EL (cell line): ENCODE measurements around the gene C4BPB.

ENCODE experiments used
- DNase-seq: peaks from one replicate; pipeline ENCODE4 v3.0.0-alpha.2; 2016

The C4BPB gene

GRCh38 chr1:207060596-207060995 is 28.1 kb upstream of the C4BPB start:
- no peak for DNase-seq

GRCh38 chr1:207062058-207062457 is 26.6 kb upstream of the C4BPB start:
- DNase-seq: no peak

GRCh38 chr1:207063014-207063413 is 25.6 kb upstream of the C4BPB start:
- DNase-seq: no peak

- DNase-seq: no peak
Measured at GRCh38 chr1:207064561-207064960, 24.1 kb upstream of the C4BPB start.

GRCh38 chr1:207067185-207067584 is 21.5 kb upstream of the C4BPB start:
- no peak for DNase-seq

GRCh38 chr1:207067665-207068064 is 21.0 kb upstream of the C4BPB start:
- no peak for DNase-seq

GRCh38 chr1:207069061-207069460 is 19.6 kb upstream of the C4BPB start:
- DNase-seq: no peak

GRCh38 chr1:207069858-207070506 is 18.7 kb upstream of the C4BPB start:
- DNase-seq: no peak

GRCh38 chr1:207070811-207071210 is 17.8 kb upstream of the C4BPB start:
- no peak for DNase-seq

GRCh38 chr1:207071426-207071825 is 17.2 kb upstream of the C4BPB start:
- no peak for DNase-seq

GRCh38 chr1:207072233-207072632 is 16.4 kb upstream of the C4BPB start:
- no peak for DNase-seq

- peak; percentile 8 for DNase-seq
Measured at GRCh38 chr1:207073906-207074820, 14.5 kb upstream of the C4BPB start.

- DNase-seq: peak; percentile 10
Measured at GRCh38 chr1:207076181-207076955, 12.3 kb upstream of the C4BPB start.

GRCh38 chr1:207077012-207077411 is 11.6 kb upstream of the C4BPB start:
- no peak for DNase-seq

GRCh38 chr1:207077470-207078377 is 10.9 kb upstream of the C4BPB start:
- DNase-seq: peak; percentile 66

- DNase-seq: no peak
Measured at GRCh38 chr1:207078578-207079132, 10.0 kb upstream of the C4BPB start.

- no peak for DNase-seq
Measured at GRCh38 chr1:207079706-207080241, 8.9 kb upstream of the C4BPB start.

GRCh38 chr1:207081088-207081487 is 7.6 kb upstream of the C4BPB start:
- no peak for DNase-seq

- no peak for DNase-seq
Measured at GRCh38 chr1:207081806-207082205, 6.9 kb upstream of the C4BPB start.

- DNase-seq: peak; percentile 5
Measured at GRCh38 chr1:207084232-207084631, 4.4 kb upstream of the C4BPB start.

- DNase-seq: peak; percentile 63
Measured at GRCh38 chr1:207084701-207085180, 3.9 kb upstream of the C4BPB start.

- no peak for DNase-seq
Measured at GRCh38 chr1:207085887-207086286, 2.8 kb upstream of the C4BPB start.
